Tibial nerve (tissue), 4 donors: ENCODE measurements around the gene MATN4.

ENCODE experiments used
- CTCF ChIP-seq, 5 experiments: fragments of 200-600 bp in 3 of 5; fragments of 450-650 bp in 2 of 5; sonication (generic) in 3 of 5; IDR thresholded peaks; one replicate each; pipeline ENCODE4 v1.5.1; 2016 to 2019; ENCODE audit warnings: antibody characterized with exemption in 5 of 5, mild to moderate bottlenecking in 3 of 5, moderate library complexity in 2 of 5
- EP300 ChIP-seq, 2 donors: sonication (generic); formaldehyde crosslinking; IDR thresholded peaks; one replicate each; pipeline ENCODE4 v1.6.1; 2017; ENCODE audit warnings: antibody characterized with exemption in 2 of 2, mild to moderate bottlenecking in 1 of 2

GRCh38 chr20:45309075-45309474, 976 bp upstream of the MATN4 start:
- no peak for TF ChIP-seq CTCF (IDR thresholded peaks at IDR 0.05)
- no peak for TF ChIP-seq EP300 (IDR thresholded peaks at IDR 0.05)
